Mesothelial cell of epicardium (in vitro differentiated cells): ENCODE data around the gene DUSP28. TPM values are rescaled to one million over a fixed set of nuclear protein-coding genes. Genes with fewer than 3 reads are reported as not detected.

Experiments used
- DNase-seq, 2 experiments: peaks; one replicate each; pipeline ENCODE4 v3.0.0; 2021; ENCODE audit warnings: low spot score in 2 of 2; ENCODE audit not compliant: unreplicated experiment in 2 of 2
- H3K27ac Mint-ChIP-seq: 2 replicates; pipeline ENCODE4 v1.8.0; 2021; ENCODE audit warnings: mixed read lengths
- H3K27me3 Mint-ChIP-seq: 2 replicates; pipeline ENCODE4 v1.8.0; 2021; ENCODE audit warnings: low read depth, mixed read lengths
- H3K36me3 Mint-ChIP-seq: 2 replicates; pipeline ENCODE4 v1.8.0; 2021; ENCODE audit warnings: mixed read lengths
- H3K4me1 Mint-ChIP-seq: 2 replicates; pipeline ENCODE4 v1.8.0; 2021; ENCODE audit warnings: mixed read lengths
- H3K4me3 Mint-ChIP-seq: 2 replicates; pipeline ENCODE4 v1.8.0; 2021; ENCODE audit warnings: mild to moderate bottlenecking, moderate library complexity, mixed read lengths
- H3K9me3 Mint-ChIP-seq: 2 replicates; pipeline ENCODE4 v1.8.0; 2021; ENCODE audit warnings: mixed read lengths
- total RNA-seq: library from RNA; stranded (reverse); gene quantifications from 3 replicates; pipeline ENCODE4 v1.2.1, GENCODE V29; 2021
- TF ChIP-seq, protein P1 (sequence below): fragments of 200-600 bp; sonication (generic); IDR thresholded peaks from one replicate; pipeline ENCODE4 v1.5.0; 2021; ENCODE audit warnings: antibody characterized with exemption; ENCODE audit not compliant: unreplicated experiment

DUSP28 gene
- total RNA-seq, 1 donor from 2014 or later: 6.2 TPM

- no peak overlapping the region for H3K27ac Mint-ChIP-seq
- H3K4me3 Mint-ChIP-seq: no peak overlapping the region
- peaks cover 20% of the 10 kb centered on the region for H3K9me3 Mint-ChIP-seq
- DNase-seq: no peak
- H3K4me1 Mint-ChIP-seq: no peaks in the 10 kb centered on the region
- H3K27me3 Mint-ChIP-seq: no peaks in the 10 kb centered on the region
- TF ChIP-seq, protein P1, sequence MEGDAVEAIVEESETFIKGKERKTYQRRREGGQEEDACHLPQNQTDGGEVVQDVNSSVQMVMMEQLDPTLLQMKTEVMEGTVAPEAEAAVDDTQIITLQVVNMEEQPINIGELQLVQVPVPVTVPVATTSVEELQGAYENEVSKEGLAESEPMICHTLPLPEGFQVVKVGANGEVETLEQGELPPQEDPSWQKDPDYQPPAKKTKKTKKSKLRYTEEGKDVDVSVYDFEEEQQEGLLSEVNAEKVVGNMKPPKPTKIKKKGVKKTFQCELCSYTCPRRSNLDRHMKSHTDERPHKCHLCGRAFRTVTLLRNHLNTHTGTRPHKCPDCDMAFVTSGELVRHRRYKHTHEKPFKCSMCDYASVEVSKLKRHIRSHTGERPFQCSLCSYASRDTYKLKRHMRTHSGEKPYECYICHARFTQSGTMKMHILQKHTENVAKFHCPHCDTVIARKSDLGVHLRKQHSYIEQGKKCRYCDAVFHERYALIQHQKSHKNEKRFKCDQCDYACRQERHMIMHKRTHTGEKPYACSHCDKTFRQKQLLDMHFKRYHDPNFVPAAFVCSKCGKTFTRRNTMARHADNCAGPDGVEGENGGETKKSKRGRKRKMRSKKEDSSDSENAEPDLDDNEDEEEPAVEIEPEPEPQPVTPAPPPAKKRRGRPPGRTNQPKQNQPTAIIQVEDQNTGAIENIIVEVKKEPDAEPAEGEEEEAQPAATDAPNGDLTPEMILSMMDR: no peak
- H3K36me3 Mint-ChIP-seq: peaks cover 38% of the 10 kb centered on the region
Observed at GRCh38 chr2:240539906-240540305, 20.3 kb upstream of the DUSP28 start.

GRCh38 chr2:240551288-240551687 is 8.9 kb upstream of the DUSP28 start:
- peaks cover 1% of the 10 kb centered on the region for H3K4me1 Mint-ChIP-seq
- peaks cover 29% of the 10 kb centered on the region for H3K36me3 Mint-ChIP-seq
- DNase-seq: no peak
- peaks cover 20% of the 10 kb centered on the region for H3K9me3 Mint-ChIP-seq
- TF ChIP-seq, protein P1: no peak
- no peak overlapping the region for H3K27ac Mint-ChIP-seq
- H3K4me3 Mint-ChIP-seq: no peak overlapping the region
- no peaks in the 10 kb centered on the region for H3K27me3 Mint-ChIP-seq

- Mint-ChIP-seq H3K4me1 (peaks cover 7% of the 10 kb centered on the region), H3K36me3 (peaks cover 28% of the 10 kb centered on the region), H3K27ac (no peak overlapping the region), H3K4me3 (no peak overlapping the region), H3K27me3 (no peaks in the 10 kb centered on the region), H3K9me3 (peaks cover 20% of the 10 kb centered on the region)
- TF ChIP-seq, protein P1: no peak
- no peak for DNase-seq
Observed at GRCh38 chr2:240551811-240552210, 8.3 kb upstream of the DUSP28 start.

DNA sequence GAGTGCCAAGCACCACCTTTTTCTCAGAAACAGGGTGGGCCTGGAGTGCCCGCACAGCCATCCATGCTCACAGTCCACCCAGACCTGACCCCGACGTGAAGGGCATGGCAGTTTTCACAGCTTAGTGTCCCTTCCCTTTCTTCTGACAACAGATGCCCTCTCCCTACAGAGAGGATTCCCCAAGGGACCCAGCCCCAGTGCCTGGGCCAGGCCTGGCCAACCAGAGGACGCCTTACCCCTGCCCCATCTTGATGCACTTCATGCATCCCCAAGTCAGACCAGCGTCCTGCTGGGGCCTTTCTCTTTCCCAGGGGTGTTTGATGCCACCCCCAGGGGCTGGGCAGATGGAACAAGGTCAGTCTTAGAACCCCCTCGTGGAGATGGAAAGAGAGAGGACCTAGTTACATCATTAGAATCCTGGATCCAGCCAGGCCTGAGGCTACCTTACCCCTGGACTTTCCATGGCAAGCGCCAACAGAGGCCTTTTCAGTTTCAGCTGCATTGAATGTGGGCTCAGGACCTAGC is 6.1 kb upstream of the DUSP28 start:
- DNase-seq: no peak
- Mint-ChIP-seq H3K9me3 (peaks cover 16% of the 10 kb centered on the region), H3K27ac (no peak overlapping the region), H3K27me3 (no peaks in the 10 kb centered on the region), H3K36me3 (peaks cover 25% of the 10 kb centered on the region), H3K4me3 (no peak overlapping the region), H3K4me1 (peaks cover 17% of the 10 kb centered on the region)
- TF ChIP-seq, protein P1: no peak

GRCh38 chr2:240554767-240555493 is 5.2 kb upstream of the DUSP28 start:
- H3K9me3 Mint-ChIP-seq: peaks cover 16% of the 10 kb centered on the region
- peaks cover 25% of the 10 kb centered on the region for H3K4me1 Mint-ChIP-seq
- peak in 1 of 2 experiments; percentile 15 for DNase-seq
- TF ChIP-seq, protein P1: no peak
- H3K27ac Mint-ChIP-seq: no peak overlapping the region
- no peaks in the 10 kb centered on the region for H3K27me3 Mint-ChIP-seq
- H3K36me3 Mint-ChIP-seq: peaks cover 25% of the 10 kb centered on the region
- no peak overlapping the region for H3K4me3 Mint-ChIP-seq
